Endothelial cell of umbilical vein (primary cell): ENCODE results near the gene CDCP2. TPM values are rescaled to one million over a fixed set of nuclear protein-coding genes. Genes with fewer than 3 reads are reported as not detected.

Experiments
- BruUV-seq: library from RNA; stranded (reverse); fragments of 400-500 nt; replicated peaks from 2 replicates; lab custom pipeline; 2021; lab: Mats Ljungman, UMichigan
- CTCF ChIA-PET: fragments of 300-600, 350-600 bp; sonication (Branson Sonifier 250); formaldehyde crosslinking; loops from one replicate; lab custom pipeline; 2021; ENCODE audit warnings: antibody characterized with exemption, inconsistent platforms; lab: Charles Lee
- POLR2A ChIA-PET: fragments of 300-600, 350-600 bp; sonication (Branson Sonifier 250); formaldehyde crosslinking; loops from one replicate; lab custom pipeline; 2021; ENCODE audit warnings: antibody characterized with exemption, inconsistent platforms; lab: Charles Lee
- DNase-seq: peaks from one replicate; pipeline ENCODE4 v3.0.0-alpha.2; 2011; ENCODE audit warnings: low read depth, low spot score
- FAIRE-seq: peaks from 2 replicates; lab custom pipeline; 2011; peaks lifted over from hg19 to GRCh38; lab: Jason Lieb, UNC
- H2AFZ ChIP-seq: 2 replicates; pipeline ENCODE4 v1.6.0; 2012; ENCODE audit warnings: low read depth, low read length, control low read depth, inconsistent platforms
- H3K27ac ChIP-seq: 2 replicates; pipeline ENCODE4 v1.5.1; 2011; ENCODE audit warnings: low read depth, mild to moderate bottlenecking, control low read depth, low read length, moderate library complexity; ENCODE audit not compliant: insufficient read depth
- H3K27me3 ChIP-seq, 2 experiments: 2 replicates each; pipeline versions ENCODE4 v1.6.0 to v1.6.1; 2011; ENCODE audit warnings: low read length in 2 of 2, mixed read lengths in 1 of 2; ENCODE audit not compliant: control insufficient read depth in 2 of 2, insufficient read depth in 2 of 2
- H3K36me3 ChIP-seq, 2 experiments: 2 replicates in 1 of 2; 3 replicates in 1 of 2; pipeline ENCODE4 v1.5.1; 2011; ENCODE audit warnings: low read length in 2 of 2, mild to moderate bottlenecking in 1 of 2, moderate library complexity in 1 of 2; ENCODE audit not compliant: control insufficient read depth in 2 of 2, insufficient read depth in 2 of 2; ENCODE audit errors: extremely low read depth in 1 of 2
- H3K4me1 ChIP-seq: 3 replicates; pipeline ENCODE4 v1.5.1; 2011; ENCODE audit warnings: mild to moderate bottlenecking, low read length; ENCODE audit not compliant: control insufficient read depth, insufficient read depth; ENCODE audit errors: extremely low read depth
- H3K4me2 ChIP-seq: 2 replicates; pipeline ENCODE4 v1.6.1; 2011; ENCODE audit warnings: low read length, control low read depth, mixed read lengths; ENCODE audit not compliant: insufficient read depth
- H3K4me3 ChIP-seq, 3 experiments: fragments of 200-600 bp in 1 of 3; sonication (generic), shearing (Covaris generic) in 1 of 3; replicated peaks in 1 of 3; 2 replicates each; pipeline ENCODE4 v1.5.1; 2011 to 2016; ENCODE audit warnings: control low read depth in 3 of 3, low read length in 3 of 3, mild to moderate bottlenecking in 2 of 3, inconsistent platforms in 1 of 3, low read depth in 1 of 3, moderate library complexity in 1 of 3; ENCODE audit not compliant: insufficient read depth in 1 of 3
- H3K79me2 ChIP-seq: 2 replicates; pipeline ENCODE4 v1.6.0; 2012; ENCODE audit warnings: low read length, inconsistent platforms; ENCODE audit not compliant: control insufficient read depth, insufficient read depth
- H3K9ac ChIP-seq: replicated peaks from 2 replicates; pipeline ENCODE3; 2011; ENCODE audit warnings: low read length, control low read depth; ENCODE audit not compliant: insufficient read depth; ENCODE audit errors: extremely low read depth
- H3K9me1 ChIP-seq: replicated peaks from 3 replicates; pipeline ENCODE4 v1.6.0; 2011; ENCODE audit warnings: mild to moderate bottlenecking, low read length; ENCODE audit not compliant: control insufficient read depth, insufficient read depth; ENCODE audit errors: extremely low read depth
- H3K9me3 ChIP-seq: replicated peaks from 2 replicates; pipeline ENCODE4 v1.5.1; 2012; ENCODE audit warnings: low read length, inconsistent platforms; ENCODE audit not compliant: control insufficient read depth, insufficient read depth
- H4K20me1 ChIP-seq: replicated peaks from 2 replicates; pipeline ENCODE3; 2011; ENCODE audit warnings: mild to moderate bottlenecking, low read length; ENCODE audit not compliant: control insufficient read depth, insufficient read depth; ENCODE audit errors: extremely low read depth
- EZH2 ChIP-seq: IDR thresholded peaks from 2 replicates; pipeline ENCODE4 v1.6.1; 2012; ENCODE audit warnings: borderline replicate concordance, low read depth, mild to moderate bottlenecking, moderate library complexity, low read length, inconsistent platforms; ENCODE audit not compliant: severe bottlenecking
- FOS ChIP-seq: IDR thresholded peaks from 2 replicates; pipeline ENCODE4 v1.6.1; 2011; ENCODE audit warnings: mild to moderate bottlenecking, low read length, moderate library complexity, borderline replicate concordance; ENCODE audit not compliant: insufficient read depth
- GATA2 ChIP-seq: IDR thresholded peaks from 2 replicates; pipeline ENCODE4 v1.7.0; 2011; ENCODE audit warnings: low read depth, mild to moderate bottlenecking, moderate library complexity, mixed read lengths, low read length; ENCODE audit not compliant: insufficient read length, insufficient read depth
- JUN ChIP-seq: IDR thresholded peaks from 2 replicates; pipeline ENCODE4 v1.6.1; 2011; ENCODE audit warnings: borderline replicate concordance, low read depth; ENCODE audit not compliant: insufficient read length, insufficient read depth
- MYC ChIP-seq: IDR thresholded peaks from one replicate; pipeline ENCODE4 v1.6.1; 2011; ENCODE audit warnings: mild to moderate bottlenecking, low read depth, low read length
- POLR2A ChIP-seq: IDR thresholded peaks from 2 replicates; pipeline ENCODE4 v1.6.1; 2012; ENCODE audit warnings: low read depth, mild to moderate bottlenecking, control low read depth, low read length
- POLR2AphosphoS5 ChIP-seq: IDR thresholded peaks from 2 replicates; pipeline ENCODE4 v1.6.1; 2012; ENCODE audit warnings: low read depth, mild to moderate bottlenecking, control low read depth, low read length, moderate library complexity; ENCODE audit not compliant: insufficient read depth
- dilution Hi-C: fragments of 300-500 bp; cut with MboI; formaldehyde crosslinking; loops from one replicate; pipeline ENCODE4 v1.15.0; 2019; ENCODE audit warnings: low sequenced_read_pairs; ENCODE audit not compliant: extremely low pct_ligation_motif_present
- intact Hi-C: fragments of 100-400 bp; cut with micrococcal nuclease; formaldehyde crosslinking; loops from one replicate; pipeline ENCODE4 v1.10.0; 2022
- polyA plus RNA-seq, 4 experiments: library from polyadenylated mRNA; depleted of rRNA in 3 of 4; stranded (reverse) in 3 of 4; unstranded in 1 of 4; fragments of >200 nt; gene quantifications; 2 replicates each; pipeline versions ENCODE4 v1.2.1 to v1.2.3, GENCODE V29; 2011 to 2012; ENCODE audit warnings: missing spikeins in 1 of 4
- total RNA-seq: library from RNA; stranded (reverse); gene quantifications from 2 replicates; pipeline ENCODE4 v1.2.3, GENCODE V29; 2021
- TF ChIP-seq, protein P1 (sequence below): IDR thresholded peaks from 2 replicates; pipeline ENCODE4 v1.6.1; 2011; ENCODE audit not compliant: insufficient read depth, insufficient read length
- TF ChIP-seq, protein P2 (sequence below), 2 donors: IDR thresholded peaks; 1 replicate in 1 of 2; 2 replicates in 1 of 2; pipeline ENCODE4 v1.5.1; 2011; ENCODE audit warnings: low read length in 2 of 2, mild to moderate bottlenecking in 2 of 2, moderate library complexity in 2 of 2, control low read depth in 1 of 2, inconsistent platforms in 1 of 2, low read depth in 1 of 2; ENCODE audit not compliant: insufficient read depth in 1 of 2; ENCODE audit errors: extremely low read depth in 1 of 2

CDCP2 gene
- total and polyA plus RNA-seq, 2 donors (not counting 3 experiments of a cell fraction or from before 2014, with no cell fraction given): 0.10 TPM; not detected in 1

DNA sequence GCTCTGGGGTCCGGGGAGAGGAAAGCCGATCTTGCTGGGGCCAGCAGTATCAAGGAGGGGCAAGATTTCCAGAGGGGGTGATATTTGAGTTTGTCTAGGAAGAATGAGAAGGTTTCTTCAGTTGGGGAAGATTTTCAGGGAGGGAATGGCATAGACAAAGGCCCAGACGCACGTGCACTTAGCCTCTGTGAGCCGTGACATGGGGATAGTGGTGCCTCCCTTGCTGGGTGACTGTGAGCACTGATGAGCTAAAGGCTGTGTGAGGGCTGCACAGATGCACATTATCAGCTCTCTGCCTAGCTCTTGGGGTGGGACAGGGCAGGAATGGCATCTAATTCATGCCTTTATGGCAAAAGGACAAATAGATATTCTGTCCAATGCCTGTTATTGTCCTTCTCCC lies 1.8 kb downstream of the CDCP2 start:
- no peak for FAIRE-seq
- H3K9me1 ChIP-seq: no peaks in the 10 kb centered on the region
- H3K4me3 ChIP-seq: no peak overlapping the region
- no peaks in the 10 kb centered on the region for H3K36me3 ChIP-seq
- POLR2A ChIA-PET: no interaction called here
- no peak overlapping the region for H3K27ac ChIP-seq
- H2AFZ ChIP-seq: no peak overlapping the region
- H3K79me2 ChIP-seq: no peaks in the 10 kb centered on the region
- no peak for DNase-seq
- H3K4me2 ChIP-seq: no peak overlapping the region
- H4K20me1 ChIP-seq: no peaks in the 10 kb centered on the region
- TF ChIP-seq FOS (no peak), JUN (no peak), GATA2 (no peak), MYC (no peak), POLR2AphosphoS5 (no peak), POLR2A (no peak), EZH2 (no peak)
- TF ChIP-seq, protein P1, sequence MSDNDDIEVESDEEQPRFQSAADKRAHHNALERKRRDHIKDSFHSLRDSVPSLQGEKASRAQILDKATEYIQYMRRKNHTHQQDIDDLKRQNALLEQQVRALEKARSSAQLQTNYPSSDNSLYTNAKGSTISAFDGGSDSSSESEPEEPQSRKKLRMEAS: no peak
- TF ChIP-seq, protein P2, sequence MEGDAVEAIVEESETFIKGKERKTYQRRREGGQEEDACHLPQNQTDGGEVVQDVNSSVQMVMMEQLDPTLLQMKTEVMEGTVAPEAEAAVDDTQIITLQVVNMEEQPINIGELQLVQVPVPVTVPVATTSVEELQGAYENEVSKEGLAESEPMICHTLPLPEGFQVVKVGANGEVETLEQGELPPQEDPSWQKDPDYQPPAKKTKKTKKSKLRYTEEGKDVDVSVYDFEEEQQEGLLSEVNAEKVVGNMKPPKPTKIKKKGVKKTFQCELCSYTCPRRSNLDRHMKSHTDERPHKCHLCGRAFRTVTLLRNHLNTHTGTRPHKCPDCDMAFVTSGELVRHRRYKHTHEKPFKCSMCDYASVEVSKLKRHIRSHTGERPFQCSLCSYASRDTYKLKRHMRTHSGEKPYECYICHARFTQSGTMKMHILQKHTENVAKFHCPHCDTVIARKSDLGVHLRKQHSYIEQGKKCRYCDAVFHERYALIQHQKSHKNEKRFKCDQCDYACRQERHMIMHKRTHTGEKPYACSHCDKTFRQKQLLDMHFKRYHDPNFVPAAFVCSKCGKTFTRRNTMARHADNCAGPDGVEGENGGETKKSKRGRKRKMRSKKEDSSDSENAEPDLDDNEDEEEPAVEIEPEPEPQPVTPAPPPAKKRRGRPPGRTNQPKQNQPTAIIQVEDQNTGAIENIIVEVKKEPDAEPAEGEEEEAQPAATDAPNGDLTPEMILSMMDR (IDR thresholded peaks at IDR 0.05; ENCODE audit: extremely low read depth in 1 of 2, insufficient read depth in 1 of 2, low read depth in 1 of 2, low read length in 2 of 2): no peak
- no peak overlapping the region for H3K9ac ChIP-seq
- H3K27me3 ChIP-seq: peaks cover 0 to 3% of the 10 kb centered on the region in 2 experiments
- dilution Hi-C loops: no loop called here
- intact Hi-C loops: no loop called here
- no peaks in the 10 kb centered on the region for H3K9me3 ChIP-seq
- CTCF ChIA-PET: interaction anchor here (1.0 kb wide), 1 partner anchor 28 kb away, joined by 3 read pairs; no protein-coding TSS in a partner anchor
- no TSS peak for BruUV-seq
- H3K4me1 ChIP-seq: no peaks in the 10 kb centered on the region
